Progenitor cell of endocrine pancreas (in vitro differentiated cells): ENCODE measurements around the gene CDON. TPM values are rescaled to one million over a fixed set of nuclear protein-coding genes. Genes with fewer than 3 reads are reported as not detected.
A peak's percentile ranks its signal among the peaks of the same experiment; 100 is the strongest.
"Not testable (repeated sequence)": the region's sequence is repeated elsewhere in the genome, so short reads cannot be mapped to it uniquely, and the experiment has no call there.

Experiments used
- DNase-seq: peaks from one replicate; pipeline ENCODE4 v3.0.0; 2021; ENCODE audit warnings: low spot score; ENCODE audit not compliant: unreplicated experiment
- H3K27ac Mint-ChIP-seq: 2 replicates; pipeline ENCODE4 v1.8.0; 2021; ENCODE audit warnings: mild to moderate bottlenecking, moderate library complexity, mixed read lengths
- H3K27me3 Mint-ChIP-seq: 2 replicates; pipeline ENCODE4 v1.8.0; 2021; ENCODE audit warnings: mixed read lengths
- H3K36me3 Mint-ChIP-seq: 2 replicates; pipeline ENCODE4 v1.8.0; 2022; ENCODE audit warnings: mixed read lengths; ENCODE audit not compliant: insufficient read depth
- H3K4me1 Mint-ChIP-seq: 2 replicates; pipeline ENCODE4 v1.8.0; 2021; ENCODE audit warnings: low read depth, mixed read lengths
- H3K4me3 Mint-ChIP-seq: 2 replicates; pipeline ENCODE4 v1.8.0; 2021; ENCODE audit warnings: low read depth, mild to moderate bottlenecking, moderate library complexity, mixed read lengths
- H3K9me3 Mint-ChIP-seq: 2 replicates; pipeline ENCODE4 v1.8.0; 2021; ENCODE audit warnings: low read depth, mixed read lengths
- total RNA-seq: library from RNA; stranded (reverse); gene quantifications from 2 replicates; pipeline ENCODE4 v1.2.1, GENCODE V29; 2021
- TF ChIP-seq, protein P1 (sequence below): fragments of 200-600 bp; sonication (generic); IDR thresholded peaks from one replicate; pipeline ENCODE4 v1.5.0; 2021; ENCODE audit warnings: antibody characterized with exemption, mild to moderate bottlenecking; ENCODE audit not compliant: unreplicated experiment

Gene CDON
- total RNA-seq, 1 donor from 2014 or later = 26.4 TPM

- Mint-ChIP-seq H3K36me3 (no peaks in the 10 kb centered on the region), H3K9me3 (no peaks in the 10 kb centered on the region)
Observed at GRCh38 chr11:125923012-125923579, 139.6 kb downstream of the CDON start.

DNA sequence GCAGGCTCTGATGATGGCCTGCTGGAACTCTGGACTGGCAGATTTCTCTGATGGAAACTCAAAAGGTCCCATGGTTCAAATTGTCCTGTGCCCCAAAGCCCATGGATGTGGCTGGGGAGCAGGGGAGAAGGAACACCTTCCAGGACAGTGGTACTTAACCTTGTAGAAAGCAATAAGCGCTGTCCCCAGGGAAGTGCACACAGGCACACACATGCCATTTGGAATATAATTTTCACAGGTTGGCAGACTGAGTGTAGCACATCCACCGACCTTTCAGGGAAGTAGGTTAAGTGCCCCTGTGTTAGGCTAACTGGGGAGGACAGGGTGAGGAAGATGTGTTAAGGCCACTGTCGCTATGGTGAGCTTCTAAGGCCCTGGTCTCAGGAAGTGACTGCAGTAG, 140.5 kb downstream of the CDON start:
- no peak for DNase-seq
- Mint-ChIP-seq H3K27me3 (peaks cover 7% of the 10 kb centered on the region), H3K9me3 (no peaks in the 10 kb centered on the region), H3K4me3 (no peak overlapping the region), H3K4me1 (peaks cover 3% of the 10 kb centered on the region), H3K27ac (no peak overlapping the region), H3K36me3 (no peaks in the 10 kb centered on the region)
- TF ChIP-seq, protein P1, sequence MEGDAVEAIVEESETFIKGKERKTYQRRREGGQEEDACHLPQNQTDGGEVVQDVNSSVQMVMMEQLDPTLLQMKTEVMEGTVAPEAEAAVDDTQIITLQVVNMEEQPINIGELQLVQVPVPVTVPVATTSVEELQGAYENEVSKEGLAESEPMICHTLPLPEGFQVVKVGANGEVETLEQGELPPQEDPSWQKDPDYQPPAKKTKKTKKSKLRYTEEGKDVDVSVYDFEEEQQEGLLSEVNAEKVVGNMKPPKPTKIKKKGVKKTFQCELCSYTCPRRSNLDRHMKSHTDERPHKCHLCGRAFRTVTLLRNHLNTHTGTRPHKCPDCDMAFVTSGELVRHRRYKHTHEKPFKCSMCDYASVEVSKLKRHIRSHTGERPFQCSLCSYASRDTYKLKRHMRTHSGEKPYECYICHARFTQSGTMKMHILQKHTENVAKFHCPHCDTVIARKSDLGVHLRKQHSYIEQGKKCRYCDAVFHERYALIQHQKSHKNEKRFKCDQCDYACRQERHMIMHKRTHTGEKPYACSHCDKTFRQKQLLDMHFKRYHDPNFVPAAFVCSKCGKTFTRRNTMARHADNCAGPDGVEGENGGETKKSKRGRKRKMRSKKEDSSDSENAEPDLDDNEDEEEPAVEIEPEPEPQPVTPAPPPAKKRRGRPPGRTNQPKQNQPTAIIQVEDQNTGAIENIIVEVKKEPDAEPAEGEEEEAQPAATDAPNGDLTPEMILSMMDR = no peak

More at GRCh38 chr11:125923012-125923579, 139.6 kb downstream of the CDON start:
- H3K27ac Mint-ChIP-seq = no peak overlapping the region
- peaks cover 8% of the 10 kb centered on the region for H3K27me3 Mint-ChIP-seq
- H3K4me1 Mint-ChIP-seq = peaks cover 3% of the 10 kb centered on the region
- no peak overlapping the region for H3K4me3 Mint-ChIP-seq
- TF ChIP-seq, protein P1 = peak; percentile 84
- DNase-seq = peak; percentile 35

DNA sequence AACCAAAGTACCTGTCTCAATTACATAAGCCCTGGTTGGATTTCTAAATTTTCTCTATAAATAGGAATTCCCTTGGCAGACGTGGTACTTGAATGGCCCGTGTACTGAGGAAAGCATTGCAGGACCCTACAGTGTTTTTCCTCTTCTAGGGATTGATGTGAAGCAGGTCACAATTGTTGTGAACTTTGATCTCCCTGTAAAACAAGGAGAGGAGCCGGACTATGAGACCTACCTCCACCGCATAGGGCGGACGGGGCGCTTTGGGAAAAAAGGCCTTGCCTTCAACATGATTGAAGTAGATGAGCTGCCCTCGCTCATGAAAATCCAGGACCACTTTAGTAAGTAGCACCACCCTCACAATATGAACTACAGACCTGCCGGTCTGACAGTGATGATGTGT, 141.6 kb downstream of the CDON start:
- Mint-ChIP-seq H3K9me3 (no peaks in the 10 kb centered on the region), H3K4me3 (no peak overlapping the region), H3K27ac (no peak overlapping the region), H3K4me1 (peaks cover 3% of the 10 kb centered on the region), H3K36me3 (no peaks in the 10 kb centered on the region), H3K27me3 (peaks cover 7% of the 10 kb centered on the region)
- no peak for DNase-seq
- TF ChIP-seq, protein P1 = no peak

DNA sequence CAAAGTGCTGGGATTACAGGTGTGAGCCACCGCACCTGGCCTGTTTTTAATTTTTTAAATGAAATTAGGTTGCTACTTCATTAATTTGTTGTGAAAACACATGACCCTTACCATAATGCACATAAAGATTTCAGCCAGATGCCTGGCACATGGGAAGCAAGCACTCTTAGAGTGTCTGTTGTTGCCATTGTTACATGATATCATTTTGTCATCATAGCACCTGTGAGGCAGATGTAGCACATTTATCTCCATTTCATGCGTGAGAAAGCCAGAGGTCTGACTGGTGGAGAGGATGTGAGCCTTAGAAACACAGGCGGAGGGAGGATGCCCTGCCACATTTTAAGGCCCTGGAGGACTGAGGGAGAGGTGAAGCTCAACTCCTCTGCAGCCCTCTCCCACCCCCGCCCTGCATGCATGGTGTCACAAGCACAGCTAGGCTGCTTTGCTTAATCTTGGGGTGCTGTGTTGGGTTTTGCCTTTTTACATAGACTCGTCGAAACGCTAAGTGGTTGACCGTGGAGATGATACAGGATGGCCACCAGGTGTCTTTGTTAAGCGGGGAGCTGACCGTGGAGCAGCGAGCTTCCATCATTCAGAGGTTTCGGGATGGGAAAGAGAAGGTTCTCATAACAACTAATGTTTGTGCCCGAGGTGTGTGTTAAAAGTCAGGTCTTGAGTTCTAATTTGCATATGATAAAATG, 144.4 kb downstream of the CDON start:
- TF ChIP-seq, protein P1 = no peak
- Mint-ChIP-seq H3K27me3 (peaks cover 11% of the 10 kb centered on the region), H3K4me1 (no peaks in the 10 kb centered on the region), H3K4me3 (no peak overlapping the region), H3K36me3 (no peaks in the 10 kb centered on the region), H3K27ac (no peak overlapping the region), H3K9me3 (no peaks in the 10 kb centered on the region)
- no peak for DNase-seq

DNA sequence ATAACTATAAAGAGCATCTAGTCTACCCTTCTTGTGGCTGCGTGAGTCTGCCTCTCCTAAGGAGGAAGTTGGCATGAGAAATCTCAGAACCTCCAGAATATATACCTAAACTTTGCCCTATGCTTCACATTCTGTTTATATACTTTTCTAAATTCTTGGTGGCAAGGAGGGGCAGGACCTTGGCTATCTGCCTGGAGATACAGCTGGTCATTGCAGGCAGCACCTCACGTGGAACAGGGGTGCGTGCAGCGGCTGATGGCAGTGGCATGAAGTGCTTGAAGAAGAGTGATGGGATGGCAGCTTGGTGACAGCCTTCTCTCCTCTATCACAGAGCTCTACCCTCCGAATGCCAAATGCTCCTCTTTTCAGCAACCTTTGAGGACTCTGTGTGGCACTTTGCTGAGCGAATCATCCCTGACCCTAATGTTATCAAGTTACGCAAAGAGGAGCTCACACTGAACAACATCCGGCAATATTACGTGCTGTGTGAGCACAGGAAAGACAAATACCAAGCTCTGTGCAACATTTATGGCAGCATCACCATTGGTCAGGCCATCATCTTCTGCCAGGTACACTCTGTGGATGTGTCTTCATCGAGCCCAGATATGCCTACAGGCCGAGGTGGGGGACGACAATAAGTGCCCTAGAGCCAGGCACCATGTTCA, 145.9 kb downstream of the CDON start:
- Mint-ChIP-seq H3K4me1 (no peaks in the 10 kb centered on the region), H3K27ac (no peak overlapping the region), H3K36me3 (no peaks in the 10 kb centered on the region), H3K4me3 (no peak overlapping the region), H3K9me3 (no peaks in the 10 kb centered on the region), H3K27me3 (peaks cover 11% of the 10 kb centered on the region)
- no peak for DNase-seq
- TF ChIP-seq, protein P1 = no peak

GRCh38 chr11:125914601-125915000, 148.1 kb downstream of the CDON start:
- H3K27ac Mint-ChIP-seq, DNase-seq, H3K4me1 Mint-ChIP-seq, H3K4me3 Mint-ChIP-seq, H3K9me3 Mint-ChIP-seq, H3K36me3 Mint-ChIP-seq: not testable (repeated sequence)
- peaks cover 11% of the 10 kb centered on the region for H3K27me3 Mint-ChIP-seq
